K562 (cell line): ENCODE measurements around the gene PRICKLE4. TPM values are rescaled to one million over a fixed set of nuclear protein-coding genes. Genes with fewer than 3 reads are reported as not detected.

Source experiments
- ADNP ChIP-seq: fragments of 200-800 bp; sonication (Bioruptor generic); IDR thresholded peaks from 2 replicates; pipeline ENCODE4 v1.6.1; 2016; ENCODE audit warnings: missing genetic modification characterization, missing compliant biosample characterization
- CREB3 ChIP-seq: fragments of 450-650 bp; conservative IDR thresholded peaks from 2 replicates; pipeline ENCODE4 v1.6.1; 2016; ENCODE audit warnings: missing genetic modification characterization, low read depth, mild to moderate bottlenecking, missing compliant biosample characterization, moderate library complexity
- CTCFL ChIP-seq: IDR thresholded peaks from 2 replicates; pipeline ENCODE4 v1.6.1; 2011; ENCODE audit warnings: borderline replicate concordance, low read depth, mild to moderate bottlenecking, moderate library complexity, low read length; ENCODE audit not compliant: insufficient read depth, poor library complexity, severe bottlenecking
- ETV5 ChIP-seq: sonication (generic); formaldehyde crosslinking; IDR thresholded peaks from 2 replicates; pipeline ENCODE4 v1.4.0; 2020; ENCODE audit warnings: low read depth, mild to moderate bottlenecking, missing genetic modification reagents
- FIP1L1 ChIP-seq: fragments of 200-400 bp; formaldehyde crosslinking; IDR thresholded peaks from 2 replicates; pipeline ENCODE4 v1.6.1; 2018; ENCODE audit warnings: mild to moderate bottlenecking, low read depth, low read length; ENCODE audit not compliant: poor library complexity, severe bottlenecking
- GABPB2 ChIP-seq: fragments of 250-450 bp; sonication (Bioruptor Pico); conservative IDR thresholded peaks from 2 replicates; pipeline ENCODE4 v1.5.1; 2021; ENCODE audit warnings: mild to moderate bottlenecking
- KAT2B ChIP-seq: IDR thresholded peaks from one replicate; pipeline ENCODE4 v1.6.1; 2012; ENCODE audit warnings: low read depth, mild to moderate bottlenecking, control low read depth, inconsistent platforms, low read length, moderate library complexity
- NFRKB ChIP-seq: fragments of 450-650 bp; IDR thresholded peaks from 2 replicates; pipeline ENCODE4 v1.6.1; 2016; ENCODE audit warnings: low read depth
- RBM22 ChIP-seq: fragments of 200-400 bp; formaldehyde crosslinking; IDR thresholded peaks from 2 replicates; pipeline ENCODE4 v1.6.1; 2018; ENCODE audit warnings: low read length, low read depth; ENCODE audit not compliant: poor library complexity, severe bottlenecking
- STAT5A ChIP-seq: IDR thresholded peaks from 2 replicates; pipeline ENCODE4 v1.6.1; 2012; ENCODE audit warnings: low read length, inconsistent platforms, borderline replicate concordance
- TAF9B ChIP-seq: fragments of 450-650 bp; IDR thresholded peaks from 2 replicates; pipeline ENCODE4 v1.6.1; 2018; ENCODE audit warnings: mild to moderate bottlenecking; ENCODE audit not compliant: partially characterized antibody
- TARDBP ChIP-seq: fragments of 450-650 bp; IDR thresholded peaks from 2 replicates; pipeline ENCODE4 v1.6.1; 2016
- TRIM24 ChIP-seq, 2 experiments: fragments of 450-650 bp; IDR thresholded peaks; 2 replicates each; pipeline ENCODE4 v1.6.1; 2016
- TRIM28 ChIP-seq: fragments of 450-650 bp; IDR thresholded peaks from 2 replicates; pipeline ENCODE4 v1.6.1; 2017
- UBTF ChIP-seq, 2 experiments: IDR thresholded peaks; 2 replicates each; pipeline ENCODE4 v1.6.1; 2012; ENCODE audit warnings: improper control_type of control experiment in 2 of 2, low read depth in 2 of 2, low read length in 2 of 2, borderline replicate concordance in 1 of 2
- ZNF232 ChIP-seq: sonication (generic); formaldehyde crosslinking; IDR thresholded peaks from 2 replicates; pipeline ENCODE4 v1.8.0; 2022; ENCODE audit warnings: mild to moderate bottlenecking, missing genetic modification reagents
- ZNF384 ChIP-seq: IDR thresholded peaks from 2 replicates; pipeline ENCODE4 v1.6.1; 2012; ENCODE audit warnings: low read depth, low read length, improper control_type of control experiment
- ZNF511 ChIP-seq: sonication (generic); formaldehyde crosslinking; IDR thresholded peaks from 2 replicates; pipeline ENCODE4 v1.8.0; 2022; ENCODE audit warnings: mild to moderate bottlenecking, missing genetic modification reagents
- ZNF512 ChIP-seq: IDR thresholded peaks from 2 replicates; pipeline ENCODE4 v1.6.1; 2016; ENCODE audit warnings: missing genetic modification characterization, missing compliant biosample characterization
- ZNF766 ChIP-seq: fragments of 200-800 bp; sonication (Bioruptor generic); conservative IDR thresholded peaks from 2 replicates; pipeline ENCODE4 v1.6.1; 2016; ENCODE audit warnings: missing genetic modification characterization, missing compliant biosample characterization
- polyA plus RNA-seq, 8 experiments: library from polyadenylated mRNA; depleted of rRNA in 4 of 8; stranded (reverse) in 5 of 8; unstranded in 3 of 8; fragments of >200 nt; fragmentation: Nextera tagmentation in 2 of 8; fragmentation: Illumina TruSeq in 1 of 8; extraction: Ambion mirVana in 2 of 8; extraction: Trizol in 1 of 8; gene quantifications; 2 replicates each; pipeline versions ENCODE4 v1.2.1 to v1.2.3, GENCODE V29; 2011 to 2014; ENCODE audit warnings: inconsistent platforms in 1 of 8, missing spikeins in 1 of 8
- total RNA-seq, 7 experiments: library from RNA; depleted of rRNA in 6 of 7; stranded (reverse); fragments of >200 nt in 6 of 7; fragmentation: Illumina TruSeq in 2 of 7; extraction: Trizol in 2 of 7; gene quantifications; 2 replicates each; pipeline versions ENCODE4 v1.2.1 to v1.2.3, GENCODE V29; 2011 to 2021; ENCODE audit warnings: low replicate concordance in 1 of 7

Gene PRICKLE4
- total and polyA plus RNA-seq, 9 of the 15 experiments (the other 6 are each of a cell fraction or from before 2014, with no cell fraction given): 0.20 to 0.32 (median 0.27) TPM; not detected in 6

- TF ChIP-seq ADNP (tag) (no peak), ZNF511 (CRISPR knock-in tag) (no peak; the same call in 1 of the 2 replicates), ZNF232 (CRISPR knock-in tag) (no peak), TRIM24 (IDR thresholded peaks at IDR 0.05) (peak in 1 of 2 experiments; percentile 33; a peak in 2 of 4 replicates), RBM22 (peak; percentile 85), NFRKB (peak; percentile 99), ZNF512 (tag) (peak; percentile 55; the same call in 1 of the 2 replicates), UBTF (IDR thresholded peaks at IDR 0.05; ENCODE audit: borderline replicate concordance in 1 of 2, low read depth in 2 of 2, low read length in 2 of 2) (peak in 1 of 2 experiments; percentile 92), ZNF384 (peak; percentile 39; the same call in 1 of the 2 replicates), CREB3 (tag) (0 out of 2 replicates have a peak, but pooled peaks have one; percentile 46), ETV5 (CRISPR knock-in tag) (peak; percentile 99), FIP1L1 (peak; percentile 90), TARDBP (peak; percentile 20; the same call in 1 of the 2 replicates), TAF9B (peak; percentile 96), TRIM28 (no peak), KAT2B (peak; percentile 96), ZNF766 (CRISPR knock-in tag) (0 out of 2 replicates have a peak, but pooled peaks have one; percentile 44), GABPB2 (0 out of 2 replicates have a peak, but pooled peaks have one; percentile 5), STAT5A (peak; percentile 30; the same call in 1 of the 2 replicates), CTCFL (peak; percentile 99)
Observed at GRCh38 chr6:41787219-41787917, 6.8 kb downstream of the PRICKLE4 start, which contains the start of gene TOMM6 (continued).
